CD14-positive monocyte (primary cell): ENCODE measurements around the gene CAPS. TPM values are rescaled to one million over a fixed set of nuclear protein-coding genes. Genes with fewer than 3 reads are reported as not detected.

Source experiments
- DNase-seq, 3 donors: peaks; one replicate each; pipeline ENCODE4 v3.0.0-alpha.2; 2011 to 2022
- H2AFZ ChIP-seq: 2 replicates; pipeline ENCODE4 v1.6.0; 2012; ENCODE audit warnings: mild to moderate bottlenecking, low read depth, low read length, inconsistent platforms; ENCODE audit not compliant: insufficient read depth, poor library complexity, severe bottlenecking
- H3K27ac ChIP-seq, 2 donors: 1 replicate in 1 of 2; 2 replicates in 1 of 2; pipeline ENCODE4 v1.5.1; 2012 to 2013; ENCODE audit warnings: low read length in 2 of 2, control low read depth in 1 of 2, inconsistent platforms in 1 of 2, low read depth in 1 of 2, mild to moderate bottlenecking in 1 of 2
- H3K27me3 ChIP-seq, 2 donors: one replicate each; pipeline versions ENCODE4 v1.6.0 to v1.6.1; 2011 to 2013; ENCODE audit warnings: low read length in 2 of 2; ENCODE audit not compliant: control insufficient read depth in 2 of 2, insufficient read depth in 2 of 2
- H3K36me3 ChIP-seq, 2 donors: replicated peaks in 1 of 2; 1 replicate in 1 of 2; 2 replicates in 1 of 2; pipeline versions ENCODE4 v1.5.1 to v1.6.1; 2012 to 2013; ENCODE audit warnings: low read length in 2 of 2, control low read depth in 1 of 2, inconsistent platforms in 1 of 2, mild to moderate bottlenecking in 1 of 2; ENCODE audit not compliant: insufficient read depth in 2 of 2, control insufficient read depth in 1 of 2
- H3K4me1 ChIP-seq, 2 donors: 1 replicate in 1 of 2; 2 replicates in 1 of 2; pipeline versions ENCODE4 v1.5.1 to v1.6.1; 2012 to 2013; ENCODE audit warnings: low read length in 2 of 2, control low read depth in 1 of 2, inconsistent platforms in 1 of 2, mild to moderate bottlenecking in 1 of 2, moderate library complexity in 1 of 2; ENCODE audit not compliant: insufficient read depth in 2 of 2, control insufficient read depth in 1 of 2
- H3K4me2 ChIP-seq: replicated peaks from 2 replicates; pipeline ENCODE3; 2012; ENCODE audit warnings: low read length, moderate library complexity, mild to moderate bottlenecking; ENCODE audit not compliant: poor library complexity, severe bottlenecking; ENCODE audit errors: extremely low read depth
- H3K4me3 ChIP-seq, 3 experiments: fragments of 200-600 bp in 1 of 3; sonication (generic) in 1 of 3; replicated peaks in 1 of 3; 1 replicate in 2 of 3; 2 replicates in 1 of 3; pipeline ENCODE4 v1.5.1; 2011 to 2013; ENCODE audit warnings: low read length in 3 of 3, mild to moderate bottlenecking in 3 of 3, control low read depth in 2 of 3, low read depth in 2 of 3, inconsistent platforms in 1 of 3, moderate library complexity in 1 of 3
- H3K79me2 ChIP-seq: 2 replicates; pipeline ENCODE4 v1.6.0; 2012; ENCODE audit warnings: mild to moderate bottlenecking, control low read depth, inconsistent platforms, low read length, moderate library complexity; ENCODE audit not compliant: insufficient read depth
- H3K9ac ChIP-seq: 2 replicates; pipeline ENCODE4 v1.6.0; 2017; ENCODE audit warnings: low read length, mild to moderate bottlenecking; ENCODE audit not compliant: insufficient read depth, poor library complexity, severe bottlenecking
- H3K9me3 ChIP-seq, 2 donors: replicated peaks in 1 of 2; 1 replicate in 1 of 2; 2 replicates in 1 of 2; pipeline versions ENCODE4 v1.5.1 to v1.6.1; 2012 to 2013; ENCODE audit warnings: low read length in 2 of 2, control low read depth in 1 of 2; ENCODE audit not compliant: control insufficient read depth in 1 of 2, insufficient read depth in 1 of 2
- H4K20me1 ChIP-seq: 2 replicates; pipeline ENCODE4 v1.6.0; 2012; ENCODE audit warnings: mild to moderate bottlenecking, low read length, control low read depth, moderate library complexity; ENCODE audit not compliant: insufficient read depth
- H3K27ac Mint-ChIP-seq, 7 donors: one replicate each; pipeline ENCODE4 v1.8.0; 2020; ENCODE audit warnings: mild to moderate bottlenecking in 7 of 7, mixed read lengths in 7 of 7, moderate library complexity in 6 of 7, inconsistent platforms in 2 of 7
- H3K27me3 Mint-ChIP-seq, 3 donors: one replicate each; pipeline ENCODE4 v1.8.0; 2021 to 2022; ENCODE audit warnings: low read depth in 3 of 3, mild to moderate bottlenecking in 3 of 3, mixed read lengths in 3 of 3, moderate library complexity in 3 of 3, inconsistent platforms in 1 of 3
- H3K36me3 Mint-ChIP-seq, 2 donors: one replicate each; pipeline ENCODE4 v1.8.0; 2020; ENCODE audit warnings: mixed read lengths in 2 of 2, inconsistent platforms in 1 of 2, mild to moderate bottlenecking in 1 of 2
- H3K4me1 Mint-ChIP-seq: one replicate; pipeline ENCODE4 v1.8.0; 2020; ENCODE audit warnings: mild to moderate bottlenecking, mixed read lengths
- H3K4me3 Mint-ChIP-seq, 2 donors: one replicate each; pipeline ENCODE4 v1.8.0; 2020; ENCODE audit warnings: mild to moderate bottlenecking in 2 of 2, mixed read lengths in 2 of 2, moderate library complexity in 1 of 2
- H3K9me3 Mint-ChIP-seq, 7 donors: one replicate each; pipeline ENCODE4 v1.8.0; 2020 to 2022; ENCODE audit warnings: mixed read lengths in 7 of 7, mild to moderate bottlenecking in 6 of 7, moderate library complexity in 6 of 7, inconsistent platforms in 2 of 7
- WGBS: methylation state at CpG from one replicate; pipeline ENCODE4 v1.1.5; 2013; ENCODE audit warnings: missing lambda C conversion rate; ENCODE audit not compliant: insufficient coverage; 5-methylcytosine and 5-hydroxymethylcytosine counted together
- intact Hi-C, 2 donors: fragments of 100-400 bp; cut with micrococcal nuclease; formaldehyde crosslinking; loops; one replicate each; pipeline versions ENCODE4 v1.15.0 to v1.15.1; 2023
- polyA plus RNA-seq, 3 donors: library from polyadenylated mRNA; depleted of rRNA in 1 of 3; unstranded in 2 of 3; stranded (reverse) in 1 of 3; fragments of 300-500 nt in 2 of 3; fragments of >200 nt in 1 of 3; fragmentation: Illumina TruSeq in 2 of 3; gene quantifications; 1 replicate in 2 of 3; 2 replicates in 1 of 3; pipeline ENCODE4 v1.2.3, GENCODE V29; 2012 to 2021
- TF ChIP-seq, protein P1 (sequence below): fragments of 200-600 bp; IDR thresholded peaks from one replicate; pipeline ENCODE4 v1.8.0; 2022; ENCODE audit warnings: antibody characterized with exemption, mild to moderate bottlenecking

CAPS gene
- polyA plus RNA-seq, 3 donors, result 0.34 to 34.8 (median 0.72) TPM

DNA sequence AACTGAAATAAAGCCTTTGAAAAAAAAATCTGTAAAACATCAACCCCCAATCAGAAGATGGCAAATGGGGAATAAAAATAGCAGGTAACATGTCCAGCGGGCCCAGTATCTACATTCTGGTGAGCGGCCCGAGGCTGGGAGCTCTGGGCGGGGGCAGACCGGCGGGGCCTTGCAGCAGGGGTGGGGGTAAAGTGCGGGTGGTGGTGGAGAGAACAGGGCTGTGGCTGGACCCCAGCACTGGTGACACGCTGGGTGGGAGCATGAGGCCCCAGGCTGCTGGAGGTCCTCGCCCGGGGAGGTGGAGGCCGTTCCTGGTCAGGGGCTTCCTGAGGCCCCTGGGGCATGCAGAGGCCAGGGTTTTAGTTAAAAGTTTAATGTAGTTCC, 1.7 kb downstream of the CAPS start:
- peaks cover 54 to 59% of the 10 kb centered on the region in 2 donors for H3K36me3 ChIP-seq
- Mint-ChIP-seq H3K27ac (no peak overlapping the region), H3K4me3 (no peak overlapping the region), H3K9me3 (no peaks in the 10 kb centered on the region), H3K27me3 (peaks cover 0 to 2% (median 0%) of the 10 kb centered on the region in 3 donors), H3K36me3 (peaks cover 39 to 59% of the 10 kb centered on the region in 2 donors), H3K4me1 (no peaks in the 10 kb centered on the region)
- TF ChIP-seq, protein P1, sequence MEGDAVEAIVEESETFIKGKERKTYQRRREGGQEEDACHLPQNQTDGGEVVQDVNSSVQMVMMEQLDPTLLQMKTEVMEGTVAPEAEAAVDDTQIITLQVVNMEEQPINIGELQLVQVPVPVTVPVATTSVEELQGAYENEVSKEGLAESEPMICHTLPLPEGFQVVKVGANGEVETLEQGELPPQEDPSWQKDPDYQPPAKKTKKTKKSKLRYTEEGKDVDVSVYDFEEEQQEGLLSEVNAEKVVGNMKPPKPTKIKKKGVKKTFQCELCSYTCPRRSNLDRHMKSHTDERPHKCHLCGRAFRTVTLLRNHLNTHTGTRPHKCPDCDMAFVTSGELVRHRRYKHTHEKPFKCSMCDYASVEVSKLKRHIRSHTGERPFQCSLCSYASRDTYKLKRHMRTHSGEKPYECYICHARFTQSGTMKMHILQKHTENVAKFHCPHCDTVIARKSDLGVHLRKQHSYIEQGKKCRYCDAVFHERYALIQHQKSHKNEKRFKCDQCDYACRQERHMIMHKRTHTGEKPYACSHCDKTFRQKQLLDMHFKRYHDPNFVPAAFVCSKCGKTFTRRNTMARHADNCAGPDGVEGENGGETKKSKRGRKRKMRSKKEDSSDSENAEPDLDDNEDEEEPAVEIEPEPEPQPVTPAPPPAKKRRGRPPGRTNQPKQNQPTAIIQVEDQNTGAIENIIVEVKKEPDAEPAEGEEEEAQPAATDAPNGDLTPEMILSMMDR, result no peak
- no peaks in the 10 kb centered on the region for H3K4me1 ChIP-seq
- H3K4me3 ChIP-seq, result no peak overlapping the region
- WGBS, result 98% methylated on average over 6 of the region's 11 CpGs
- H3K9ac ChIP-seq, result no peak overlapping the region
- DNase-seq, result no peak
- H3K4me2 ChIP-seq, result no peak overlapping the region
- H3K27me3 ChIP-seq, result no peaks in the 10 kb centered on the region
- H3K27ac ChIP-seq, result no peak overlapping the region
- no peaks in the 10 kb centered on the region for H3K9me3 ChIP-seq
- intact Hi-C loops, result no loop called here
- no peaks in the 10 kb centered on the region for H3K79me2 ChIP-seq
- no peak overlapping the region for H2AFZ ChIP-seq
- no peaks in the 10 kb centered on the region for H4K20me1 ChIP-seq

DNA sequence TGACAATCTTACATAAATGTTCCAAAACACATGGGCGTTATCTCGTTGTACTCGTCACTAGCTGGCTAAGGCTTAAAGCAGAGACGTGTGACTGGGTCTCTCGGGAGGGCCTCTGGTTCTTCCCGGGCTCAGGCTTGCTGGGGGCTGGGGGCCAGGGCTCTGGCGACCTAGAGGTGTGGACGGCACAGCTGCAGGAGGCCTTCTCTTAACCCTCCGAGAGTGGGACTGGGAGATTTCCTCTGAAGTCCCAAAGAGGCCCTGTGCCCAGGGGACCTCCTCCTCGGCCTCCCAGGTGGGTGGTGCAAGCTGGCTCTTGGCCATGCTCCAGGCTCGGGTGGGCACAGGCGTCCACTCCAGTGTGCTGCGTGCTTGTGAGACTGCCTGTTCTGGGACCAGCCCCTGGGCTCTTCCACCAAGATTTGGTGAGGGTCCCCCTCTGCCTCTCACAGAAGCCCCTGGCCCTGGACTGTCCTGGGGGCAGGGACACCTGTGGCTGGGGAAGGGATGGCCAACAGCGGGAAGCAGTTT, 2.2 kb downstream of the CAPS start:
- Histone ChIP-seq H2AFZ (no peak overlapping the region), H3K36me3 (peaks cover 59 to 64% of the 10 kb centered on the region in 2 donors), H3K4me3 (no peak overlapping the region), H3K27me3 (no peaks in the 10 kb centered on the region), H3K27ac (no peak overlapping the region), H3K9me3 (no peaks in the 10 kb centered on the region), H3K79me2 (no peaks in the 10 kb centered on the region), H3K9ac (no peak overlapping the region), H3K4me1 (no peaks in the 10 kb centered on the region), H3K4me2 (no peak overlapping the region), H4K20me1 (no peaks in the 10 kb centered on the region)
- DNase-seq, result no peak
- Mint-ChIP-seq H3K9me3 (no peaks in the 10 kb centered on the region), H3K27me3 (peaks cover 0 to 2% (median 0%) of the 10 kb centered on the region in 3 donors), H3K27ac (no peak overlapping the region), H3K4me3 (no peak overlapping the region), H3K36me3 (peaks cover 43 to 61% of the 10 kb centered on the region in 2 donors), H3K4me1 (no peaks in the 10 kb centered on the region)
- 94% methylated on average over 14 of the region's 14 CpGs for WGBS
- intact Hi-C loops, result no loop called here
- TF ChIP-seq, protein P1, result no peak
